Superior temporal gyrus (tissue), 1 donor: Measurements from ENCODE around the gene GNB3.
A peak's percentile ranks its signal among the peaks of the same experiment; 100 is the strongest.

ENCODE experiments used
- DNase-seq: peaks from one replicate; pipeline ENCODE4 v3.0.0-alpha.2; 2016; ENCODE audit errors: extremely low spot score

Gene GNB3

DNA sequence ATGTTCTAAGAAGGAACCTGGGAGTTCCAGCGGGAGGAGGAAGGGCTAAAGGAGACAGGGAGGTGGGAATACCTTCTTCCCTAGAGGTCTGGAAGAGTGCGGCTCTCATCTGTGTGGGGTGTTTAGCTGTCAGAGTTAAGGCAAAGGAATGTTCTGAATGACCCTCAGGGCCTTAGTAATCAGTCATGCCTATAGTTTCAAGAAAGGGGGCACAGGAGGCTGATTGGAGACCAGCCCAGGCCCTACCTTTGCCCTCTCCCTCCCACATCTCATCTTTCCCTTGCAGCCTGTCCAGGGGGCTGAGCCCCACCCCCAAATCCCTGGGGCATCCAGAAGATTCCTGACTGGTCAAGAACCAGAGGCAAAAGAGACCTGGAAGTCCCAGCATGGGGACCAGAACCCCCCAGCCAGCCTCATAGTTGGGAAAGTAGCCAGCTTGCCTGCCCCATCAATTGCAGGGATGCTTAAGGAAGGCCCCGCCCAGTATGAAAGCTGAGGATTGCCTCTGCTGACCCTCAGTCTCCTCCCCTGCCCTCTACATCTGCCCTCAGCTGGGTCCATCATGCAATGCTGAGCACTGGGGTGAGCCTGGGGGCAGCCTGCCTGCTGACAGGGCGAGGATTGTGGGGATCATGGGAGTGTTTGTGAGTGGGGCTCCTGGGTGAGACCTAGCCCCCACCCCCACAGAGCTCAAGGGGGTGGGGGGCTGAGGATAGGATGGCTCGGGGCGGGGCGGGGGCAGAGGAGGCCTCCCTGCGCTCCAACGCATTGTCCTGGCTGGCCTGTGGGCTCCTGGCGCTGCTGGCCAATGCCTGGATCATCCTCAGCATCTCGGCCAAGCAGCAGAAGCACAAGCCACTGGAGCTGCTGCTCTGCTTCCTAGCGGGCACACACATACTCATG, 17.3 kb upstream of the GNB3 start:
- no peak for DNase-seq

DNA sequence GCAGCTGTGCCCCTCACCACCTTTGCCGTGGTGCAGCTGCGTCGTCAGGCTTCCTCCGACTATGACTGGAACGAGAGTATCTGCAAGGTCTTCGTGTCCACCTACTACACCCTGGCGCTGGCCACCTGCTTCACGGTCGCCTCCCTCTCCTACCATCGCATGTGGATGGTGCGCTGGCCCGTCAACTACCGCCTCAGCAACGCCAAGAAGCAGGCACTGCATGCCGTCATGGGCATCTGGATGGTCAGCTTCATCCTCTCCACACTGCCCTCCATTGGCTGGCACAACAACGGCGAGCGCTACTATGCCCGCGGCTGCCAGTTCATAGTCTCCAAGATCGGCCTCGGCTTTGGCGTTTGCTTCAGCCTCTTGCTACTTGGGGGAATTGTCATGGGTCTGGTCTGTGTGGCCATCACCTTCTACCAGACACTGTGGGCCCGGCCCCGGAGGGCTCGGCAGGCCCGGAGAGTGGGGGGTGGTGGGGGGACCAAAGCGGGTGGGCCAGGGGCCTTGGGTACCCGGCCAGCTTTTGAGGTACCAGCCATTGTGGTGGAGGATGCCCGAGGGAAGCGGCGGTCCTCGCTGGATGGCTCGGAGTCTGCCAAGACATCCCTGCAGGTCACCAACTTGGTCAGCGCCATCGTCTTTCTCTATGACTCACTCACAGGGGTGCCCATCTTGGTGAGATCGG, 16.5 kb upstream of the GNB3 start:
- peak; percentile 21 for DNase-seq

GRCh38 chr12:6824901-6825381, 15.8 kb upstream of the GNB3 start:
- peak; percentile 23 for DNase-seq

GRCh38 chr12:6825398-6826124, 15.2 kb upstream of the GNB3 start:
- peak; percentile 92 for DNase-seq

DNA sequence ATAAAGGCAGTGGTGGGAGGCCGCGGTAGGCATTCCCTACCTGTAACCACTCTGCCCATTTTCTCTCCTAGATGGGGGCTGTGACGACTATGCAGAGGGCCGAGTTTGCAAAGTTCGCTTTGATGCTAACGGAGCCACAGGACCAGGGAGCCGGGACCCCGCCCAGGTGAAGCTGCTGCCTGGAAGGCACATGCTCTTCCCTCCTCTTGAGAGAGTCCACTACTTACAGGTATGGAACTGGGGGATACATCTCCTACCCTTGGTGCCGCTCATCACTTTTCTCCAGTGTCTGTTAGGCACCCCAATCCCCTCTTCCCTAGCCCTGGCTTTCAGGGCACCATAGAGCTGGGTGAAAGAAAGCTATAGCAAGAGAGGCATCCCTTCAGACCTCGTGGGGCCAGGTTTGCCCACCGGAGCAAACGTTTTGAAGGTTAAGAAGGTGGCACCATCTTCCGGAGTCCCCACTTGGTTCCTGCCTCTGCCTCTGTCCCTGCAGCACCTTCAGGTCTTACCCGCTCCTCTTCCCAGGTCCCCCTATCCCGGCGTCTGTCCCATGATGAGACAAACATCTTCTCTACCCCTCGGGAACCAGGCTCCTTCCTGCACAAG, 14.5 kb upstream of the GNB3 start:
- DNase-seq = no peak

DNA sequence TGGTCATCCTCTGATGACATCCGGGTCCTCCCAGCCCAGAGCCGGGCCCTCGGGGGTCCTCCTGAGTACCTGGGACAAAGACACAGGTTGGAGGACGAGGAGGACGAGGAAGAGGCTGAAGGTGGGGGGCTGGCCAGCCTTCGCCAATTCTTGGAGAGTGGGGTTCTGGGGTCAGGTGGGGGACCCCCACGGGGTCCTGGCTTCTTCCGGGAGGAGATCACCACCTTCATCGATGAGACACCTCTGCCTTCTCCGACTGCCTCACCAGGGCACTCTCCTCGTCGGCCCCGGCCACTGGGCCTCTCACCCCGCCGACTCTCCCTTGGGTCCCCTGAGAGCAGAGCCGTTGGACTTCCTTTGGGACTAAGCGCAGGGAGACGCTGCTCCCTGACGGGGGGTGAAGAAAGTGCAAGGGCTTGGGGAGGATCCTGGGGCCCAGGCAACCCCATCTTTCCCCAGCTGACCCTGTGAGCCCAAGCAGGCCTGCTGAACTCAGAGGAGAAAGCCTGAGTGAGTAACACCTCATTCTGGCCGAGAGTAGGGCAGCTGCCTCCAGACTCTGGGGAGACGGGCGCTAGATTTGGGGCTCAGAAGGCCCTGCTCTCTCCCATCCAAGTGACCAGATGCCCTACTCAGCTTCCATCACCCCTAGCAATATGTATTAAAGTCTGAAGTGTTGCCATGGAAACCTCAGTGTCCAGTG, 13.8 kb upstream of the GNB3 start:
- no peak for DNase-seq

GRCh38 chr12:6827437-6827911, 13.3 kb upstream of the GNB3 start:
- DNase-seq = peak; percentile 77

DNA sequence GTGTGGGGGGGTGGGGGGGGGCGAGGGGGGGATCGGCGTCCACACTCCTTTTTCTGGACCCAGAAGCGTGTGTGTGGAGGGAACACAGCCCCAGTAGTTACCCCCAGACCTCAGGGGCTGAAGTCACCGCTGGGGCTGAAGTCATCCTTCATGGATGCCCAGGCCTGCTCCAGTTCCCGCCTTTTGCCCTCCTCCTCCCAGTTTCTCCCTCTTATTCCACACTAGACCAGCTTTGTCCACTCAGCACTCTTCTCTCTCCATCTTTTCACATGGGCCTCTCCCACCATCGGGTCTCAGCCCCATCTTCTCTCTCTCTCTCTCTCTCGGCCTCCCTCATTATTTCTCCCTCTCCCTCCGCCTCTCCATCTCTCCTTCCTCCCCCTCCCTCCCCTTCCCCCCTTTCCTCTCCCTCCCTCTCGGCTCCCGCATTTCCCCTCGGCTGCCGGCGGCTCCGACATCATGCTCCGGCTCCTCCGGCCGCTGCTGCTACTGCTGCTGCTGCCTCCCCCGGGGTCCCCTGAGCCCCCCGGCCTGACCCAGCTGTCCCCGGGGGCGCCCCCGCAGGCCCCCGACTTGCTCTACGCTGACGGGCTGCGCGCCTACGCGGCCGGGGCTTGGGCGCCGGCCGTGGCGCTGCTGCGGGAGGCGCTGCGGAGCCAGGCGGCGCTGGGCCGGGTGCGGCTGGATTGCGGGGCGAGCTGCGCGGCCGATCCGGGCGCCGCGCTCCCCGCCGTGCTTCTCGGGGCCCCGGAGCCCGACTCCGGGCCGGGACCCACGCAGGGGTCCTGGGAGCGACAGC, 12.5 kb upstream of the GNB3 start, which contains the start of gene P3H3:
TSS of gene P3H3 (plus strand) at position 426 of the 799 bp plus-strand sequence. CDS start at position 460, 34 bp downstream.
- peak; percentile 21 for DNase-seq

DNA sequence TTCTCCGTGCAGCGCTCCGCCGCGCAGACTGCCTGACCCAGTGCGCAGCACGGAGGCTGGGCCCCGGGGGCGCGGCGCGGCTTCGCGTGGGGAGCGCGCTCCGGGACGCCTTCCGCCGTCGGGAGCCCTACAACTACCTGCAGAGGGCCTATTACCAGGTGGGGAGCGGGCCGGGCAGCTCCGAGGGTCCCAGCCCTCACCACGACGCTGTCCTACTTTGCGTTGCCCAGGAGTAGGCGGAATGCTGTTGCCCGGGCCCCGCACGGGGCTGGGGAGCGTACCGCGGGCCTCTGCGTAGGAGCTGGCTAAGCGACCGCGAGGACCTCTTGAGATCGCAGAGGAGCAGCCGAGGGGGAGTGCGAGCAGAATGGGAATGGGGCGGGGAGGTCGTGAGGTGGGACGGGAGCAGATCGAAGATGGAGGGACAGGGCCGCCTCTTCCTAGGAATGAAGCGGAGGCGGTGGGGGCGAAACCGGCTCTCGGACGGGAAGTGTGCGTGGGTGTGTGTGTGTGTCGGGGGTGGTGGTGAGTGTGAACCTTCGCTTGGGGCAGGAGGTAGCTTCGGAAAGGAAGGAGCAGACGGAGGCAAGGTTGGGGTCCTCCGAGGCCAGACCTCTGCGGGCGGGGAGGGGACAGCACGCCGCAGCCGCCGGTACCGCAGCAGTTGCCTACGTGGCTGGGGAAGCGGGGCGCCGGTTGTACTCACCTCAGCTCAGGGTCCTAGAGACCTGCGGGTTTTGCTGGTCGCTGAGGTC, 11.8 kb upstream of the GNB3 start:
- peak; percentile 17 for DNase-seq

GRCh38 chr12:6829536-6830220, 11.0 kb upstream of the GNB3 start:
- DNase-seq = no peak

GRCh38 chr12:6830286-6830890, 10.3 kb upstream of the GNB3 start:
- no peak for DNase-seq

GRCh38 chr12:6830999-6831398, 9.7 kb upstream of the GNB3 start:
- DNase-seq = no peak

GRCh38 chr12:6831450-6831995, 9.2 kb upstream of the GNB3 start:
- DNase-seq = no peak

- DNase-seq = no peak
These were observed 8.6 kb upstream of the GNB3 start for GRCh38 chr12:6832125-6832524.

- DNase-seq = no peak
These were observed 7.4 kb upstream of the GNB3 start for GRCh38 chr12:6833189-6833890.

GRCh38 chr12:6834254-6834653, 6.5 kb upstream of the GNB3 start:
- DNase-seq = no peak

GRCh38 chr12:6834873-6835272, 5.9 kb upstream of the GNB3 start:
- no peak for DNase-seq
